HG02973 (cell line): ENCODE measurements around the gene UGT1A5.
"Not testable (repeated sequence)": the region's sequence is repeated elsewhere in the genome, so short reads cannot be mapped to it uniquely, and the experiment has no call there.

Experiments used
- ATAC-seq: cut with Tn5 transposase; IDR thresholded peaks from one replicate; pipeline ENCODE4 v1.9.1; 2021; ENCODE audit warnings: moderate library complexity; ENCODE audit not compliant: unreplicated experiment

Gene UGT1A5

DNA sequence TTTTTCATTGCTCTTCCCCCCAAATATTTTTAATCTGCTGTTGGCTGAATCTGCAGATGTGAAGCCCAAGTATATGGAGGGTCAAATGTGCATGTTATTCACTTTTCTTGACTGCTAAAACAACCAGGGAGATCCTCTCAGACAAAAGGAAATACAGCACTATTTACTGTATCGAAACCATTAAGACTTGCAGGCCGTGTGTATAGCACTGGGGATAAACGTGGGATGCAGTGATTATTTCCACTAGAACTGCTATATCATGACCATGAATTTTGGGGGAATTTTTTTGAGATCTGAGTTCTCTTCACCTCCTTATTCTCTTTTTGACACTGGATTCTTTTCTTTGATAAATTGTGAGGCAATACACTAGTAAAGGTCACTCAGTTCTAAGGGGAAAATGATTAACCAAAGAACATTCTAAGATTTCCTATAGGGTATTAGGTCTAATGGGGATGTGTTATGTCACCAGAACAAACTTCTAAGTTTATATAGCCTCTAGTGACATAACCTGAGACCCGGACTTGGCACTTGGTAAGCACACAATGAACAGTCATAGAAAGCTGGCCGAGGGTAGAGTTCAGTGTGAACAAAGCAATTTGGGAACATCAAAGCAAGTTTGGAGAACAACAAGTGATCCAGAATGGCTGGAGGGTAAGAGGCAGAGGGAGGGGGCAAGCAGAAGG, 32.5 kb downstream of the UGT1A5 start:
- no peak for ATAC-seq

DNA sequence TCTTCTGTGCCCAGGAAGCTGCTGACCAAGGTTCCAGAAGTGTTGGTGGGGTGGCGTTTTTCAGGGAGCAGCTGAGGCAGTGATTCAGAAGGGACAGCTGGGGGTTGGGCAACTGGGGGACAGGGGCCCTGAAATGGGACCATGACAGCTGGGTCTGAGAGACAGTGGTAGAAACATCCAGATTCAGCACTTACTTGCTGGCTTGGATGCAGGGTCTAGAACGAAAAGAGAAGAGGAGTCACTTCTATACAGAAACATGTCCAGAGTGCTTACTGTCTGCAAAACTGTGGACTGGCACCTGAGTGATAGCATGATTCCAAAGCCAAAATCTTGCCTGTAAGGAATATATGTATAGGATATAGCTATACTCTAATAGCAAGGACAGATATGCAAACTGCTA, 33.1 kb downstream of the UGT1A5 start:
- ATAC-seq: not testable (repeated sequence)

DNA sequence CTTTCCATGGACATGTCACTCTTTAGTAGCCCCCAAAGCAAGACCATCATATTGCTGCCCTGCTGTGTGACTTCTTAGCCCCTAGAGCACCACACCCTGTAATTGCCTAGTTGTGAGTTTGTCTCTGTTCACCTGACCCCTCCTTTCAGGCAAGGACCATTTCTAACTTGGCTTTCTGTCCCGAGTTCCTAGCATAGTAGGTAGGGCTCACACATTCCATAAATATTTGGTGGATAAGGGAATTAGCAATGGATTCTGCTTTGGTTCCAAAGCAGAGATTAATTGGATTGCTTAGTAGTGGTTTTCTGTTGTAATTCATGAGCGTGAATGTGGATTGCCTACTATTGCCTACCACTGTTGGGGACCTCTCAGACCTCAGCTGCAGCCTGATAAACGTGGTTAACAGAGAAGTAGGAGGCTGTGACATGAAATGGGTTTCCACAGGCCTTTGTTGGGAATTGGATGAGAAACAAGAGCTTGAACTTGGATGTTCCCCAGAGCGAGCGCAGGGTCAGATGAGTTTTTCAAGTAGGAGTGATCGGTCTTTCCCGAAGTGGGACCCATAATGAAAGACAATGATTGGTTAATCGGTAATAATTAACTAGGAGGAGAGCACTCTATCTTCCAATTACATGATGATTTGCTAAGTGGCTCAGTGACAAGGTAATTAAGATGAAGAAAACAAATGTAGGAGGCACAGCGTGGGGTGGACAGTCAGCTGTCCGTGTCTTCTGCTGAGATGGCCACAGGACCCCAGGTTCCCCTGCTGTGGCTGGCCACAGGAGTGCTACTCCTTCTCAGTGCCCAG, 34.0 kb downstream of the UGT1A5 start:
- ATAC-seq: no peak

DNA sequence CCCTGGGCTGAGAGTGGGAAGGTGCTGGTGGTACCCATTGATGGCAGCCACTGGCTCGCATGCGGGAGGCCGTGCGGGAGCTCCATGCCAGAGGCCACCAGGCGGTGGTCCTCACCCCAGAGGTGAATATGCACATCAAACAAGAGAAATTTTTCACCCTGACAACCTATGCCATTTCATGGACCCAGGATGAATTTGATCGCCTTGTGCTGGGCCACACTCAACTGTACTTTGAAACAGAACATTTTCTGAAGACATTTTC, 34.5 kb downstream of the UGT1A5 start:
- ATAC-seq: no peak

GRCh38 chr2:233750689-233751088, 38.0 kb downstream of the UGT1A5 start:
- not testable (repeated sequence) for ATAC-seq

DNA sequence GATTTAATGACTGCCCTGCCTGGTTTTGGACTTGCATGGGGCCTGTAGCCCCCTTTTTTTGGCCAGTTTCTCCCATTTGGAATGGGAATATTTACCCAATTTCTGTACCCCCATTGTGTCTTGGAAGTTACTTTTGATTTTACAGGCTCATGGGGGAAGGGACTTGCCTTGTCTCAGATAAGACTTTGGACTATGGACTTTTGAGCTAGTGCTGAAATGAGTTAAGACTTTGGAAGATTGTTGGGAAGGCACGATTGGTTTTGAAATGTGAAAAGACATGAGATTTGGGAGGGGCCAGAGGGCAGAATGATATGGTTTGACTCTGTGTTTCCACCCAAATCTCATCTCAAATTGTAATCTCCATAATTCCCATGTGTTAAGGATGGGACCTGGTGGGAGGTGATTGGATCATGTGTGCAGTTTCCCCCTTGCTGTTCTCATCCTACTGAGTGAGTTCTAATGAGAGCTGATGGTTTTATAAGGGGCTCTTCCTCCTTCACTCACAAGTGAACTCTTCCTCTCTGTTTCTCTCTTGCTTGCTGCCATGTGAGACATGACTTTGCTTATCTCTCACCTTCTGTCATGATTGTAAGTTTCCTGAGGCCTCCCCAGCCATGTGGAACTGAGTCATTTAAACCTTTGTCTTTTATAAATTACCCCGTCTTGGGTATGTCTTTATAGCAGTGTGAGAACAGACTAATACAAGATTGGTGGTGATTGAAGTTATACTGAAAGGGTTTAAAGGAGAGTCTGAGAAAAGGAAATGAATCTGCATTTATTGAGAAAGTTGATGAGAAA, 38.7 kb downstream of the UGT1A5 start:
- ATAC-seq: not testable (repeated sequence)

DNA sequence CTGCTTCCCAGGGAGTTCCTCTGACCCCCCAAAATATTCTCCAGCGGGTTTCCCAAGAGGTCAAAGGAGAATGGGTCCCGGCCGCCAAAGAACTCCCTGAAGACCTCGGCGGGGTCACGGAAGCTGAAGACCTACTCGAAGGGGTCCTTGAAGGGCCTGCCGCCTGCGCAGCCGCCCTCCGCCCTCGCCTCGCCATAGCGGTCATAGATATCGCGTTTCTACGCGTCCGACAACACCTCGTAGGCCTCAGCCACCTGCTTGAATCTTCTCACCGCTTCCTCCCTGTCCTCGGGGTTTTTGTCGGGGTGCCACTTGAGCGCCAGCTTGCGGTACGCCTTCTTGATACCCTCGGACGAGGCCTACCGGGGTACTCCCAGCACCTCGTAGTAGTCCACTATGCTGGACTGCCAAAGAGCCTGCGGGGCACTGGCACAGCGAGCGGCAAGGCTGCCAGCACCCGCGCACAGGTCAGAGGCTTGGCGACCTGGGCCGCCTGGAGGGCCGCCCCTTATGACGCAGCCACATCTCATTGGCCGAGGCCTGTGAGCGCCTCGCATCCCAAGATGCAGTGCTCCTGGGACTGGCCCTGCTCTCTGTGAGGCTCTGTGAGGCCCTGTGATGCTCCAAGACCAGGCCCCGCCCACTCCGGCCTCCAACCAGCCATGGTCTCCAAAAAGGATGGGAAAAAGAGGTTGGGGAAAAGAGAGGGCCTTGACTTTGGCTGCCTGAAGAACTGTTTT, 42.3 kb downstream of the UGT1A5 start:
- ATAC-seq: no peak

DNA sequence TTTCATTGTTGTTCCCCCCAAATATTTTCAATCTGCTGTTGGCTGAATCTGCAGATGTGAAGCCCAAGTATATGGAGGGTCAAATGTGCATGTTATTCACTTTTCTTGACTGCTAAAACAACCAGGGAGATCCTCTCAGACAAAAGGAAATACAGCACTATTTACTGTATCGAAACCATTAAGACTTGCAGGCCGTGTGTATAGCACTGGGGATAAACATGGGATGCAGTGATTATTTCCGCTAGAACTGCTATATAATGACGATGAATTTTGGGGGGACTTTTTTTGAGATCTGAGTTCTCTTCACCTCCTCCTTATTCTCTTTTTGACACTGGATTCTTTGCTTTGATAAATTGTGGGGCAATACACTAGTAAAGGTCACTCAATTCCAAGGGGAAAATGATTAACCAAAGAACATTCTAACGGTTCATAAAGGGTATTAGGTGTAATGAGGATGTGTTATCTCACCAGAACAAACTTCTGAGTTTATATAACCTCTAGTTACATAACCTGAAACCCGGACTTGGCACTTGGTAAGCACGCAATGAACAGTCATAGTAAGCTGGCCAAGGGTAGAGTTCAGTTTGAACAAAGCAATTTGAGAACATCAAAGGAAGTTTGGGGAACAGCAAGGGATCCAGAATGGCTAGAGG, 43.8 kb downstream of the UGT1A5 start:
- no peak for ATAC-seq

- ATAC-seq: no peak
These were observed 45.4 kb downstream of the UGT1A5 start for GRCh38 chr2:233758141-233758540.

GRCh38 chr2:233758849-233759248, 46.1 kb downstream of the UGT1A5 start:
- no peak for ATAC-seq

- ATAC-seq: no peak
These were observed 47.3 kb downstream of the UGT1A5 start, which contains the start of gene UGT1A1 for GRCh38 chr2:233760043-233760442. Gene UGT1A1, plus strand, starts transcription at chr2:233760270. Its CDS starts 18 bp downstream, at chr2:233760288.

- no peak for ATAC-seq
These were observed 48.5 kb downstream of the UGT1A5 start for GRCh38 chr2:233761040-233761769.

DNA sequence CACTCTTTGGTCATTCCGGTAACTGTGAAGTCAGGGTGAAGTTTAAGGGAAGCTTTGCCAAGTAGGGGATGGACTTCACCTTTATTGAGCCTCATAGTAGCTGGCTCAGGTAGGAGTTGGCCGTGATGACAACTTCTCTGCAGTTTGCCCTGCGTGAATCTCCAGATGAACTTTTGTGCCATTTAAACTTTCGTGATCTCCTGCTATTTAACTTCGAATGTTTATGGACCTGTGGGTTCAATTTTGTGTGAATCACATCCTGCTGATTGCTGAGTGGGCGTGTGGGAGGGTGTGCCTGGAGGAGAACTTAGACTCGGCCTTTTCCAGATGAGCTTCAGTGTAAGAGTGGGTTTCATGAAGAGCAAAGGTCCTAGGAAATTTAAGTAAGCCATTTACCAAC, 51.6 kb downstream of the UGT1A5 start:
- no peak for ATAC-seq

- ATAC-seq: no peak
These were observed 52.1 kb downstream of the UGT1A5 start for GRCh38 chr2:233764761-233765160.

DNA sequence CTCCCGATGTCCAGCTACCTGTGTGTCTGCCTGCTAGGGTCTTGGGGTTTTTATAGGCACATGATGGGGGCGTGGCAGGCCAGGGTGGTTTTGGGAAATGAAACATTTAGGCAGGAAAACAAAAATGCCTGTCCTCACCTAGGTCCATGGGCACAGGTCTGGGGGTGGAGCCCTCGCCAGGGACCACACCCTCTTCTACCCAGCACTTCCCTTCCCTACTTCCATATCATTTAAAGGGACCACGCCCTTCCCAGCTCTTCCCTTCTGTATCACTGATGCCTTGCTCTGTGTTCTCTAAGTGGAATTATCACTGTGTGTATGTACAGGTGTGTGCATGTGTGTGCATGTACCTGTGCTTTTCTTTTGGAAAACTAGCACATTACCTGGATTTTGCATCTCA, 53.7 kb downstream of the UGT1A5 start:
- ATAC-seq: no peak

DNA sequence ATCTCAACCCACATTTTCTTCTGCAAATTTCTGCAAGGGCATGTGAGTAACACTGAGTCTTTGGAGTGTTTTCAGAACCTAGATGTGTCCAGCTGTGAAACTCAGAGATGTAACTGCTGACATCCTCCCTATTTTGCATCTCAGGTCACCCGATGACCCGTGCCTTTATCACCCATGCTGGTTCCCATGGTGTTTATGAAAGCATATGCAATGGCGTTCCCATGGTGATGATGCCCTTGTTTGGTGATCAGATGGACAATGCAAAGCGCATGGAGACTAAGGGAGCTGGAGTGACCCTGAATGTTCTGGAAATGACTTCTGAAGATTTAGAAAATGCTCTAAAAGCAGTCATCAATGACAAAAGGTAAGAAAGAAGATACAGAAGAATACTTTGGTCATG, 55.4 kb downstream of the UGT1A5 start:
- no peak for ATAC-seq

DNA sequence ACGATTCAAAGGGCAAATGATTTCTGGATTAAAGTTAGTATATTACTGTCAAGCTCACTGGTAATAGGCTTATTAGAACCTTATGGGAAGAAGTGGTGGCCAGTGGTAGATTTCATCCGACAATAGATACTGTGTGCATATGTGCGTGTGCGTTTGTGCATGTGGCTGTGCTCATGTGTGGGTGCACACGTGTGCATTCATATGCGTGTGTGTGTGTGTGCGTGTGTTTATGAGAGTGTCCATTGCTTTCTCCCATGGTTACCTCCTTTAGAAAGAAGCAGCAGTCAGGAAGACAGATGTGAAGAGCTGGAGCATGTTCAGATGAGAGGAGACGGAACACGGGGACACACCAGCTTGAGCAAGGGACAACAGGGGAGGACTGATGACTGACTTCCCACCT, 56.6 kb downstream of the UGT1A5 start:
- no peak for ATAC-seq

GRCh38 chr2:233772153-233772552, 59.4 kb downstream of the UGT1A5 start:
- ATAC-seq: no peak

- ATAC-seq: no peak
These were observed 59.9 kb downstream of the UGT1A5 start for GRCh38 chr2:233772583-233772982.

DNA sequence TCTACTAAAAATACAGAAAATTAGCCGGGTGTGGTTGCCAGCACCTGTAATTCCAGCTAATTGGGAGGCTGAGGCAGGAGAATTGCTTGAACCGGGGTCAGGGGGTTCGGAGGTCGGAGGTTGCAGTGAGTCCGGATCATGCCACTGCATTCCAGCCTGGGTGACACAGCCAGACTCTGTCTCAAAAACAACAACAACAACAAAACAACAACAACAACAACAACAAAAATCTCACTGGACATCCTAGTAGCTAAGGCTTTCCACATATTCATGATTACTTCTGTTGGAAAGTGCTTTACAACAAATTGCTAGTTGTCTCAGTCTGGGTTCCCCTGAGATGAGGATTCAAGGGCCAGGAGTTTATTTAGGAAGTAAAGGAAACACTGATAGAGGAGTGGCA, 61.1 kb downstream of the UGT1A5 start:
- no peak for ATAC-seq
